Peyer's patch (tissue), 4 donors: Measurements from ENCODE around the gene UPK1A. TPM values are rescaled to one million over a fixed set of nuclear protein-coding genes. Genes with fewer than 3 reads are reported as not detected.

Experiments
- DNase-seq, 3 donors: peaks; one replicate each; pipeline ENCODE4 v3.0.0-alpha.2; 2017 to 2019
- H3K27ac ChIP-seq, 4 donors: fragments of 200-600 bp; sonication (generic); one replicate each; pipeline ENCODE4 v1.5.1; 2016 to 2019
- H3K27me3 ChIP-seq, 2 donors: fragments of 200-600 bp; sonication (generic); one replicate each; pipeline ENCODE4 v1.5.1; 2019
- H3K36me3 ChIP-seq, 3 donors: fragments of 200-600 bp; sonication (generic); one replicate each; pipeline ENCODE4 v1.5.1; 2016 to 2019
- H3K4me1 ChIP-seq, 4 donors: fragments of 200-600 bp; sonication (generic); one replicate each; pipeline ENCODE4 v1.5.1; 2016 to 2019
- H3K4me3 ChIP-seq, 4 donors: fragments of 200-600 bp; sonication (generic); 1 replicate in 3 of 4; 2 replicates in 1 of 4; pipeline ENCODE4 v1.5.1; 2016 to 2019; ENCODE audit warnings: mild to moderate bottlenecking in 1 of 4
- H3K9me3 ChIP-seq, 4 donors: fragments of 200-600 bp; sonication (generic); one replicate each; pipeline ENCODE4 v1.5.1; 2016 to 2019; ENCODE audit warnings: mild to moderate bottlenecking in 1 of 4
- POLR2A ChIP-seq, 2 donors: fragments of 450-650 bp; IDR thresholded peaks; one replicate each; pipeline ENCODE4 v1.5.1; 2017; ENCODE audit warnings: antibody characterized with exemption in 2 of 2, mild to moderate bottlenecking in 2 of 2, moderate library complexity in 2 of 2
- total RNA-seq, 4 donors: library from RNA; depleted of rRNA; stranded (reverse); fragments of >200 nt; gene quantifications; one replicate each; pipeline ENCODE4 v1.1.0, GENCODE V29; 2016
- TF ChIP-seq, protein P1 (sequence below), 6 experiments: fragments of 450-650 bp in 4 of 6; fragments of 200-600 bp in 2 of 6; sonication (generic) in 1 of 6; IDR thresholded peaks; one replicate each; pipeline ENCODE4 v1.5.1; 2017 to 2019; ENCODE audit warnings: antibody characterized with exemption in 6 of 6, mild to moderate bottlenecking in 3 of 6, moderate library complexity in 1 of 6

The UPK1A gene
- not detected for total RNA-seq

DNA sequence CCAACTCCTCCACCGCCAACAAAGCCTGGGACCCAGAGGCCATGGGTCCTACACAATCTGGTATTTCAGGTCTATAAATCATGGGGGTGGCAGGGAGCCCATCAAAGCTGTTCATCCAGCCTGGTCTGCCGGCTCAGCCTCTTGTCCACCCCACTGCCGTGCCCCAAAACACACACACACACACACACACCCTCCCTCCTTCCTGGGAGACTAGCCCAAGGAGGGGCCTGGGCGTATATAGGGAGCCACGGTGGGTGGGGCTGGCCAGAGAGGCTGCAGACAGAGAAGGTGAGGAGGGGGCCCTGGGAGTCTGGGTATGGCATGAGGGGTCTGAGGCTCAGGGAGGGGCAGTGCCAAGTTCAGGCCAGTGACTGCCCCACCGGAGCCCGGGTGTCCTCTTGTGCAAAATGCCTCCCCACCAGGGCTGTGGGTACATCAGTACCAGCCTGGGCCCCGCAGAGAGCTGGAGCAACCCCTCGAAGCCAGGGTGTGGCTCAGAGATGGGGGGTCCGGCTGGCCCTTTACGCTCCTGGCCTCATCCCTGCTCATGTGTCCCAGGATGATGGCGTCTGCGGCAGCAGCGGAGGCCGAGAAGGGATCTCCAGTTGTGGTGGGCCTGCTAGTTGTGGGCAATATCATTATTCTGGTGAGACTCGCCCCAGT lies at the start of gene UPK1A:
TSS of gene UPK1A (plus strand) at position 267 of the 663 bp plus-strand sequence. CDS start at position 563, 296 bp downstream.
- Histone ChIP-seq H3K27ac (no peak within 1 kb of the TSS), H3K27me3 (no peaks in the 10 kb centered on the region), H3K9me3 (no peaks in the 10 kb centered on the region), H3K36me3 (peaks cover 0 to 39% (median 0%) of the 10 kb centered on the region in 3 donors), H3K4me3 (no peak within 1 kb of the TSS), H3K4me1 (no peaks in the 10 kb centered on the region)
- DNase-seq, result no peak
- TF ChIP-seq, protein P1, sequence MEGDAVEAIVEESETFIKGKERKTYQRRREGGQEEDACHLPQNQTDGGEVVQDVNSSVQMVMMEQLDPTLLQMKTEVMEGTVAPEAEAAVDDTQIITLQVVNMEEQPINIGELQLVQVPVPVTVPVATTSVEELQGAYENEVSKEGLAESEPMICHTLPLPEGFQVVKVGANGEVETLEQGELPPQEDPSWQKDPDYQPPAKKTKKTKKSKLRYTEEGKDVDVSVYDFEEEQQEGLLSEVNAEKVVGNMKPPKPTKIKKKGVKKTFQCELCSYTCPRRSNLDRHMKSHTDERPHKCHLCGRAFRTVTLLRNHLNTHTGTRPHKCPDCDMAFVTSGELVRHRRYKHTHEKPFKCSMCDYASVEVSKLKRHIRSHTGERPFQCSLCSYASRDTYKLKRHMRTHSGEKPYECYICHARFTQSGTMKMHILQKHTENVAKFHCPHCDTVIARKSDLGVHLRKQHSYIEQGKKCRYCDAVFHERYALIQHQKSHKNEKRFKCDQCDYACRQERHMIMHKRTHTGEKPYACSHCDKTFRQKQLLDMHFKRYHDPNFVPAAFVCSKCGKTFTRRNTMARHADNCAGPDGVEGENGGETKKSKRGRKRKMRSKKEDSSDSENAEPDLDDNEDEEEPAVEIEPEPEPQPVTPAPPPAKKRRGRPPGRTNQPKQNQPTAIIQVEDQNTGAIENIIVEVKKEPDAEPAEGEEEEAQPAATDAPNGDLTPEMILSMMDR (IDR thresholded peaks at IDR 0.05), result no peak
- TF ChIP-seq POLR2A (IDR thresholded peaks at IDR 0.05), result no peak

DNA sequence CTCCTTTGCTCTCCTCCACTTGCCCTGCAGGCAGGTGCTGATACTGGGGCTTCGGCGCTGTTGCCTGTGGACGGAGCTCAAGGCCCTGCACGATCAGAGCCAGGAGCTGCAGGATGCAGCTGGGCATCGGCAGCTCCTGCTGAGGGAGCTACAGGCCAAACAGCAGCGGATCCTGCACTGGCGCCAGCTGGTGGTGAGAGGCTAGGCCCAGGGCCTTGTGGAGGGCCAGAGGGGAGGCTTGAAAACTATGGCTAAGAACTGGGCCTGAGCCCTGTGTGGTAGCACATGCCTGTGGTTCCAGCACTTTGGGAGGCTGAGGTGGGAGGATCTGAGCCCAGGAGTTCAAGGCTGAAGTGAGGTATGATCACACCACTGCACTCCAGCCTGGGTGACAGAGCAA lies 47.5 kb upstream of the UPK1A start:
- TF ChIP-seq, protein P1 (IDR thresholded peaks at IDR 0.05), result no peak
- TF ChIP-seq POLR2A (IDR thresholded peaks at IDR 0.05), result no peak

DNA sequence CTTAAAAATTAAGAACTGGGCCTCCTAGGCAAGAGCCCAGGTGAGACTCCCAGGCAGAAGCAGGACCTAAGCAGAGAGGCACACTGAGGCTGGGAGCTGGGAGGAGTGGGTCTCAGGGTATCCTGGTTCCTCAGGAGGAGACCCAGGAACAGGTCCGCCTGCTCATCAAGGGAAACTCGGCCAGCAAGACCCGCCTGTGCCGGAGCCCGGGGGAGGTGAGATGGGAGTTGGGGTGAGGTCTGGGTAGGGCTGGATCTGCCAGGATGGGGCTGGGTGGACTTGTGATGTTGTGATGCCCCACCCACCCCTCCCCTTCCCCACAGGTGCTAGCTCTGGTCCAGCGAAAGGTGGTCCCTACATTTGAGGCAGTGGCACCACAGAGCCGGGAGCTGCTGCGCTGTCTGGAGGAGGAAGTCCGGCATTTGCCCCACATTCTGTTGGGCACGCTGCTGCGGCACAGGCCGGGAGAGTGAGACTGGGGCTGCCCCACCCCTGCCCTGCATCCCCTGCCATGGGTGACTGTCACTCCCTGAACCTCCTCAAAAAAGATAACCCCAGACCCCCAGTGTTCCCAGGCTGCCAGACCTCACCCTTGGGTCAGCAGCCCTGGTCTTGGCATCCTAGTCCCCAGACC lies 46.9 kb upstream of the UPK1A start:
- TF ChIP-seq POLR2A (IDR thresholded peaks at IDR 0.05), result no peak
- TF ChIP-seq, protein P1 (IDR thresholded peaks at IDR 0.05), result no peak
- H3K36me3 ChIP-seq, result no peaks in the 10 kb centered on the region

More for the DNA sequence above, 47.5 kb upstream of the UPK1A start:
- no peaks in the 10 kb centered on the region for H3K27me3 ChIP-seq
- no peaks in the 10 kb centered on the region for H3K36me3 ChIP-seq
- no peak overlapping the region for H3K4me3 ChIP-seq
- no peaks in the 10 kb centered on the region for H3K4me1 ChIP-seq
- H3K9me3 ChIP-seq, result no peaks in the 10 kb centered on the region
- DNase-seq, result no peak
- no peak overlapping the region for H3K27ac ChIP-seq

DNA sequence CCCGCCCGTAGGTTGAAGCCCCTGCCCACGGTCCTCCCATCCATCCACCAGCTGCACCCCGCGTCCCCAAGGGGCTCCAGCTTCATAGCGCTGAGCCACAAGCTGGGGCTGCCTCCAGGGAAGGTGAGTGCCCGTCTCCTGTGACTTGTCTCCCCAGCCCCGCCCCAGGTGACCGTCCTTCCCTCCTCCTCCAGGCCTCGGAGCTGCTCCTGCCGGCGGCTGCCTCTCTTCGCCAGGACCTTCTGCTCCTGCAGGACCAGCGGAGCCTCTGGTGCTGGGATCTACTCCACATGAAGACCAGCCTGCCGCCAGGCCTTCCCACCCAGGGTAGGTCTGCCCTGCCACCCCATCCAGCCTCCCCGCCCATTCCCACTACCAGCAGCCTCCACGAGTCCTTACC lies 46.3 kb upstream of the UPK1A start:
- DNase-seq, result no peak
- no peaks in the 10 kb centered on the region for H3K27me3 ChIP-seq
- TF ChIP-seq, protein P1 (IDR thresholded peaks at IDR 0.05), result no peak
- TF ChIP-seq POLR2A (IDR thresholded peaks at IDR 0.05), result no peak
- H3K36me3 ChIP-seq, result no peaks in the 10 kb centered on the region
- H3K4me3 ChIP-seq, result no peak overlapping the region
- H3K4me1 ChIP-seq, result no peaks in the 10 kb centered on the region
- H3K9me3 ChIP-seq, result no peaks in the 10 kb centered on the region
- H3K27ac ChIP-seq, result no peak overlapping the region

More for the DNA sequence above, 46.9 kb upstream of the UPK1A start:
- Histone ChIP-seq H3K4me3 (no peak overlapping the region), H3K27ac (no peak overlapping the region), H3K9me3 (no peaks in the 10 kb centered on the region), H3K4me1 (no peaks in the 10 kb centered on the region), H3K27me3 (no peaks in the 10 kb centered on the region)
- no peak for DNase-seq

DNA sequence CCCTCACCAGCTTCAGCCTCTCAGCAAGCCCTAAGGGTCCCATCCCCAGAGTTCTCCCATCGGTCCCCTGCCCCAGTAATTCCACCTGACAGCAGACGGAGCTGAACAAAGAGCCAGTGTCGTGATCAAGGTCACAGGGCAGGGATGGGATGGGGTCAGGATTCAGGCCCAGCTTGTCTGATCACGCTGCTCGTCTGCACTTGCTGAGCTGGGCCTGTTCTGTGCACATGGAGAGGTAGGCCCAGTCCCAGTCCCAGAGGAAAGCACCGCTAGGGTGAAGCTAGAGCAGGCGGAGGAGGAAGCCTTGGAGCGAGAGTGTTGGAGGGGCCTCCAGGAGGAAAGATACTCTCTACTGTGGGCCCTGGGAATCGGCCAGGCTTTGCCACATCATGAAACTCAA lies 44.6 kb upstream of the UPK1A start:
- TF ChIP-seq, protein P1 (IDR thresholded peaks at IDR 0.05), result no peak
- no peak for TF ChIP-seq POLR2A (IDR thresholded peaks at IDR 0.05)
- Histone ChIP-seq H3K27me3 (no peaks in the 10 kb centered on the region), H3K36me3 (no peaks in the 10 kb centered on the region), H3K9me3 (no peaks in the 10 kb centered on the region), H3K27ac (no peak overlapping the region), H3K4me1 (no peaks in the 10 kb centered on the region), H3K4me3 (no peak overlapping the region)
- DNase-seq, result no peak
